ENCODE results near the gene ZNF501. TPM values are rescaled to one million over a fixed set of nuclear protein-coding genes. Genes with fewer than 3 reads are reported as not detected.
A peak's percentile ranks its signal among the peaks of the same experiment; 100 is the strongest.

The ZNF501 gene
- polyA plus RNA-seq (ENCODE audit: insufficient read length in 3 of 3) = 10 to 100 TPM; 12.0 to 12.4 (median 12.1) TPM
- long read RNA-seq, donor 1, transcript ZNF501-201 (3 exons, 3,099 nt) = major isoform, 5 of 5 reads
- long read RNA-seq, donor 1, partial matches to known transcripts = 0 of 5 reads
- long read RNA-seq, donor 1, other reads (novel, unspliced or antisense) = 0 of 5 reads
- long read RNA-seq, donor 2, partial matches to known transcripts = 0 of 4 reads
- long read RNA-seq, donor 2, other reads (novel, unspliced or antisense) = 0 of 4 reads
- long read RNA-seq, donor 3, partial matches to known transcripts = 0 of 5 reads
- long read RNA-seq, donor 3, other reads (novel, unspliced or antisense) = 0 of 5 reads
- long read RNA-seq, donor 4, partial matches to known transcripts = 0 of 1 reads
- long read RNA-seq, donor 4, other reads (novel, unspliced or antisense) = 0 of 1 reads
- long read RNA-seq, donor 5 = 0 reads
- long read RNA-seq, donor 6, partial matches to known transcripts = 0 of 4 reads
- long read RNA-seq, donor 6, other reads (novel, unspliced or antisense) = 0 of 4 reads
- long read RNA-seq, donor 7, partial matches to known transcripts = 0 of 2 reads
- long read RNA-seq, donor 7, other reads (novel, unspliced or antisense) = 0 of 2 reads
- long read RNA-seq, donor 8, partial matches to known transcripts = 0 of 6 reads
- long read RNA-seq, donor 8, other reads (novel, unspliced or antisense) = 0 of 6 reads
- long read RNA-seq, donor 9, partial matches to known transcripts = 0 of 3 reads
- long read RNA-seq, donor 9, other reads (novel, unspliced or antisense) = 0 of 3 reads
- long read RNA-seq, donor 10, partial matches to known transcripts = 0 of 3 reads
- long read RNA-seq, donor 10, other reads (novel, unspliced or antisense) = 0 of 3 reads
- long read RNA-seq, donor 11, partial matches to known transcripts = 0 of 2 reads
- long read RNA-seq, donor 11, other reads (novel, unspliced or antisense) = 0 of 2 reads
- long read RNA-seq, donor 12, partial matches to known transcripts = 0 of 1 reads
- long read RNA-seq, donor 12, other reads (novel, unspliced or antisense) = 0 of 1 reads
- long read RNA-seq, donor 13, transcript ZNF501-201 (3 exons, 3,099 nt) = major isoform, 5 of 8 reads
- long read RNA-seq, donor 13, partial matches to known transcripts = 0 of 8 reads
- long read RNA-seq, donor 13, other reads (novel, unspliced or antisense) = 0 of 8 reads
- long read RNA-seq, donor 14, partial matches to known transcripts = 69 of 70 reads
- long read RNA-seq, donor 14, other reads (novel, unspliced or antisense) = 0 of 70 reads
- long read RNA-seq, donor 15, partial matches to known transcripts = 0 of 2 reads
- long read RNA-seq, donor 15, other reads (novel, unspliced or antisense) = 0 of 2 reads
- long read RNA-seq, donor 16, partial matches to known transcripts = 0 of 2 reads
- long read RNA-seq, donor 16, other reads (novel, unspliced or antisense) = 0 of 2 reads

GRCh38 chr3:44729384-44729910, at the start of gene ZNF501:
ZNF501 (plus strand) TSS chr3:44729635; CDS start chr3:44734422, 4,787 bp downstream.
- peak; percentile 81 to 93 (median 89) for DNase-seq (ENCODE audit: extremely low read depth in 1 of 11, low read depth in 9 of 11, low spot score in 4 of 11)

GRCh38 chr3:44680921-44681455, 48.4 kb upstream of the ZNF501 start:
- no peak for DNase-seq (ENCODE audit: extremely low read depth in 1 of 11, low read depth in 9 of 11, low spot score in 4 of 11)

DNA sequence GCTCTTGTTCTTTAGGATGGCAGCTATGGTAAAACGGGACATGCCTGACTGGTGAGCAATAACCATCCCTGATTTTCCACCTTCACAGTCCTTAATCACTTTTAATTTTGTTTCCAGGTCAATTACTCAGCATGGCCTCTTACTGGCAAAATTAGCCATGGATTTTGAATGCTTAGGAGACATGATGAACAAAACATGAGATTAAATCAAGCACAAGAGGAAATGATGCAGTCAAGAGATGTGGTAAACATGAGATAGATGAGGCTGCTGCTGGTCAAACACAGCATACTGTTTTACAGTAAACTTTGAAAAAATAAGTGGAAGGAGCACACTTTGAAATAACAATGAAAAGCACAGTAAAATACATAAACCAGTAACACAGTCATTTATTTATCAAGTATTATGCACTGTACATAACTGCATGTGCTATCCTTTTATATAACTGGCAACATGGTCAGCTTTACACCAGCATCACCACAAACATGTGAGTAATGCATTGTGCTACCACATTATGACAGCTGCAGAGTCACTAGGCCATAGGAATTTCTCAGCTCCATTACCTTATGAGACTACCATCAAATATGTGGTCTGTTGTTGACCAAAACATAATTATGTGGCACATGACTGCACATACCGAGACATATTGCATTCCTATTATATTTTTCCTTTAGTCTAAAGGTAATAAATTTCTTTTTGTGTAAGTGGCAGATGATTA, 47.1 kb upstream of the ZNF501 start:
- DNase-seq (ENCODE audit: extremely low read depth in 1 of 11, low read depth in 9 of 11, low spot score in 4 of 11) = no peak

- DNase-seq (ENCODE audit: extremely low read depth in 1 of 11, low read depth in 9 of 11, low spot score in 4 of 11) = peak; percentile 45 to 73 (median 65)
Observed at GRCh38 chr3:44685128-44685800, 44.2 kb upstream of the ZNF501 start.

GRCh38 chr3:44687898-44688297, 41.5 kb upstream of the ZNF501 start:
- DNase-seq (ENCODE audit: extremely low read depth in 1 of 11, low read depth in 9 of 11, low spot score in 4 of 11) = no peak

DNA sequence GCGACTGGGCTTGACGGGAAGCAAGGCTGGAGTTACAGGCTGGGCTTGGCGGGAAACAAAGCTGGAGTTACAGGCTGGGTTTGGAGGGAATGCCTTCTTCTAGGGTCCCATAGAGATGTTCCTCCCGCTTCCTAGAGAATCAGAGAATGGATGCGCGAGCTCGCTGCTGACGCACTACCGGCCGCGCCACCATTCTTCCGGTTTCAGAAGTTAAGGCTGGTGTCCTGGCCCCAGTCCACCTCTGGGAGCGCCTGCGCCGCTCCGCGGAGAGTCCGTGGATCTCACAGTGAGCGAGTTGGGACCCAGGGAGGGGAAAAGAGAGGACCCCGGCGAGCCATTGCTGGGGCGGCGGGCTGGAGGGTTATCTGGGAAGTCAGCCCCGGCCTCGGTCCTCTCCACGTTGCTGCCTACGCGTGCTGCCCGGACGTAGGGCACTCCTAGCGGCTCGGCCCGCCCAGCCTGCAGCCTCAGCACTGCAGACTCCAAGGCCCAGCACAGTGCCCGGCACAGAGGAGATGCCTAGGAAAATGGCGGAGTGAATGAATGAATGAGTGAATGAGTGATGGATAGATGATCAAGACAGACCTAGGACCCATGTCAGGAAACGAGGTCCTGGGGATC, 16.9 kb upstream of the ZNF501 start, which contains the start of gene ZNF502:
Gene ZNF502 (plus strand): TSS at position 206 of the 621 bp plus-strand sequence. CDS start 7,602 bp downstream, outside the sequence.
- DNase-seq (ENCODE audit: extremely low read depth in 1 of 11, low read depth in 9 of 11, low spot score in 4 of 11) = peak; percentile 78 to 90 (median 86)

GRCh38 chr3:44721231-44722102, 8.0 kb upstream of the ZNF501 start:
- no peak for DNase-seq (ENCODE audit: extremely low read depth in 1 of 11, low read depth in 9 of 11, low spot score in 4 of 11)

DNA sequence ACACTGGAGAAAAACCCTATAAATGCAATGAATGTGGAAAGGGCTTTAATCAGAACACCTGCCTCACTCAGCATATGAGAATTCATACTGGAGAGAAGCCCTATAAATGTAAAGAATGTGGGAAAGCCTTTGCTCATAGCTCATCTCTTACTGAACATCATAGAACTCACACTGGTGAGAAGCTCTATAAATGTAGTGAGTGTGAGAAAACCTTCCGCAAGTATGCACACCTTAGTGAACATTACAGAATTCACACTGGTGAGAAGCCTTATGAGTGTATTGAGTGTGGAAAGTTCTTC, 7.4 kb upstream of the ZNF501 start:
- no peak for DNase-seq (ENCODE audit: extremely low read depth in 1 of 11, low read depth in 9 of 11, low spot score in 4 of 11)

DNA sequence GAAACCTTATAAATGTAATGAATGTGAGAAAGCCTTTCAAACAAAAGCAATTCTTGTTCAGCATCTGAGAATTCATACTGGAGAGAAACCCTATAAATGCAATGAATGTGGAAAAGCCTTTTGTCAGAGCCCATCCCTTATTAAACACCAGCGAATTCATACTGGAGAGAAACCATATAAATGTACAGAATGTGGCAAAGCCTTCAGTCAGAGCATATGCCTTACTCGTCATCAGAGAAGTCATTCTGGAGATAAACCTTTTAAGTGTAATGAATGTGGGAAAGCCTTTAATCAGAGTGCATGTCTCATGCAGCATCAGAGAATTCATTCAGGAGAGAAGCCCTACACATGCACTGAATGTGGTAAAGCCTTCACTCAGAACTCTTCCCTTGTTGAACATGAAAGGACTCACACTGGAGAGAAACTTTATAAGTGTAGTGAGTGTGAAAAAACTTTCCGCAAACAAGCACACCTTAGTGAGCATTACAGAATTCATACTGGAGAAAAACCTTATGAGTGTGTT, 5.3 kb downstream of the ZNF501 start:
- no peak for DNase-seq (ENCODE audit: extremely low read depth in 1 of 11, low read depth in 9 of 11, low spot score in 4 of 11)

DNA sequence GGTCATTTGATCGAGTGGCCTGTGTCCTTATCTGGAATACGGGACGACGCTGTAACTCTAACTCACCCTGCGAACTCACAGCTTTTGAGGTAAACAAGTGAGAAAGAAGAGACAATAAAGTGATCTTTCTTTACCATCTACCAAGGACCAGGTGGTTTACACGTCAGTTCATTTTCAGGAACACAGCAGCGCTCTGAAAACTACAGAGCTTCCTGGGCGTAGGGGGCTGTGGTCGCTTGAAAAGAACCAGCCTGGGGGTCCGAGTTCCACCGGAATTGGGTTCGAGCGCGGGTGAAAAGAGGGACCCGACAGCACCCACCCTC, 31.6 kb downstream of the ZNF501 start:
- peak in 2 of 11 donors; percentile 2 to 15 for DNase-seq (ENCODE audit: extremely low read depth in 1 of 11, low read depth in 9 of 11, low spot score in 4 of 11)

GRCh38 chr3:44761424-44762169, 32.2 kb downstream of the ZNF501 start, which contains the start of the genes KIAA1143 and KIF15:
KIAA1143 (minus strand) TSS chr3:44761619; CDS start chr3:44761602, 17 bp downstream.
KIF15 (plus strand) TSS chr3:44761794; CDS start chr3:44761866, 72 bp downstream.
- DNase-seq (ENCODE audit: extremely low read depth in 1 of 11, low read depth in 9 of 11, low spot score in 4 of 11) = peak; percentile 88 to 99 (median 96)

DNA sequence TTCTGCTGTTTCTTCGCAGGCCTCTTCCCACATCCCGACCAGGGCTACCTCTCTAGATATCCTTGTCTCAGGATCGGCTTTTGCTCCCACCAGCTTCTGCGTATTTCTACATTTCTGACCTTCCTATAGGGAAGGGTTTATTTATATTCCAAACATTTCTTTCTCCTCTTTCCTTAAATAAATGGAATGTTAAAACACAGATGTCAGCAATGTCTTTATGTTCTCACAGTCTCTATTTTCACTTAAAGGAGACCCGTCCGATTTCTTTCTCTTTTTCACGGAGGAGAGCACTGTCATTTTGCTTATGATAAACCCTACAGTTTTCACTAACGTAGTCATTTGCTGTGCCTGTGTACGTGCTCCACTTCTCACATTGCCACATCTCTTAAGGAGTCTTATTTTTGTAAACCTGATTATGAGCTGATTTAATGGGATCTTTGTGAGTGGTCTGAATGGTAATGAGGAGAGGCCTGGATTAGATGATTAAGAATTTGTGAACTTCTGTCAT, 32.8 kb downstream of the ZNF501 start:
- DNase-seq (ENCODE audit: extremely low read depth in 1 of 11, low read depth in 9 of 11, low spot score in 4 of 11) = peak in 1 of 11 donors; percentile 13

DNA sequence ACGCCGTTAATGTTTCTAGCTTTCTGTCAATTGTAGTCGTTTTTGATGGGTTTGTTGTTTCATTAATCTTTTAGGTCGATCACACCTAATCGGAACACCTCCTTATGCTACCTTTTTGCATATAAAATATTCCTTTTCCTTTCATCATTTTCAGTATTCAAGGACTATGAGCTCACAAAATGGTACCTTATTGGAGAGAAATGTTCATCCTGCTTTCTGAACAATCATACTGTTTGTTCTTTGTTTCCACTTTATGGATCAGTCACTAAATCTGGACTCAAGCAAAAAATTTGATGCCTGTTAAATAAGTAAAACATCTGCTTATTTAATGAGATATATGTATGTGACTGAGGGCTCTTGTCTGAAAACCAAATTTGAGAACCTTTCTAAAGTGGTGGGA, 33.3 kb downstream of the ZNF501 start:
- DNase-seq (ENCODE audit: extremely low read depth in 1 of 11, low read depth in 9 of 11, low spot score in 4 of 11) = peak in 1 of 11 donors; percentile 2

DNA sequence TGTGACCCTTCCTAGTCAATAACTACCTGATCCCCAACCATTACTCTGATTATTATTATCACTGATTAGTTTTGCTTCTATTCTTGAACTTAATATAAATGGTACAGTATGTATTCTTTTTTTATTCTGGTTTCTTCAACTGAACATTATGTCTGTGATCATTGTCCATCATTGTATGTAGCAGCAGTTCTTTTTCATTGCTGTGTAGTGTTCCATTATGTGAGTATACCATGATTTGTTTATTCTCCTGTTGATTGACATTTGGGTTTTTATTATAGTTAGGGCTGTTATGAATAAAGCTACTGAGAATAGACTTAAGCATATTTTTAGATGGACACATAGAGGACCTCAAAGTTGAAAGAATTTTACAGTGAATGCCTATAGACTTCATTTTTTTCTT, 34.8 kb downstream of the ZNF501 start:
- DNase-seq (ENCODE audit: extremely low read depth in 1 of 11, low read depth in 9 of 11, low spot score in 4 of 11) = no peak
